ENCODE measurements around the gene ADCK1. TPM values are rescaled to one million over a fixed set of nuclear protein-coding genes. Genes with fewer than 3 reads are reported as not detected.
A peak's percentile ranks its signal among the peaks of the same experiment; 100 is the strongest.

ADCK1 gene
- total RNA-seq, 4 donors from 2014 or later = 4.4 to 9.4 (median 7.5) TPM

DNA sequence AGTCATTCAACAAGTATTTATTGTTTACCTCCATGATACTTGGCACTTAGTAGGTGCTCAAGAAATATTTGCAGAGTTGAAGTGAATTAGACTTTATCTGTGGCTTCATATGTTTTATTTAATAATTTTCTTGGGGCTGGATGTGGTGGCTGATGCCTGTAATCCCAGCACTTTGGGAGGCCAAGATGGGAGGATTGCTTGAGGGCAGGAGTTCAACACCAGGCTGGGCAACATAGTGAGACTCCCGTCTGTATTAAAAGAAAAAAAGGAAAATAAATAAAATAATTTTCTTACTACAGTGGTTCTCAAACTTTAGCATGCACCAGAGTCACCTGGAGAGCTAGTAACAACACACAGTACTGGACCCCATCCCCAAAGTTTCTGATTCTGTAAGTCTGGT, 905 bp downstream of the ADCK1 start:
- peaks cover 0 to 11% (median 0%) of the 10 kb centered on the region in 4 donors for H3K4me1 ChIP-seq
- peak overlapping the region; percentile 73 to 87 (median 79) for H3K27ac ChIP-seq
- TF ChIP-seq EP300 (IDR thresholded peaks at IDR 0.05) = no peak
- TF ChIP-seq, protein P1, sequence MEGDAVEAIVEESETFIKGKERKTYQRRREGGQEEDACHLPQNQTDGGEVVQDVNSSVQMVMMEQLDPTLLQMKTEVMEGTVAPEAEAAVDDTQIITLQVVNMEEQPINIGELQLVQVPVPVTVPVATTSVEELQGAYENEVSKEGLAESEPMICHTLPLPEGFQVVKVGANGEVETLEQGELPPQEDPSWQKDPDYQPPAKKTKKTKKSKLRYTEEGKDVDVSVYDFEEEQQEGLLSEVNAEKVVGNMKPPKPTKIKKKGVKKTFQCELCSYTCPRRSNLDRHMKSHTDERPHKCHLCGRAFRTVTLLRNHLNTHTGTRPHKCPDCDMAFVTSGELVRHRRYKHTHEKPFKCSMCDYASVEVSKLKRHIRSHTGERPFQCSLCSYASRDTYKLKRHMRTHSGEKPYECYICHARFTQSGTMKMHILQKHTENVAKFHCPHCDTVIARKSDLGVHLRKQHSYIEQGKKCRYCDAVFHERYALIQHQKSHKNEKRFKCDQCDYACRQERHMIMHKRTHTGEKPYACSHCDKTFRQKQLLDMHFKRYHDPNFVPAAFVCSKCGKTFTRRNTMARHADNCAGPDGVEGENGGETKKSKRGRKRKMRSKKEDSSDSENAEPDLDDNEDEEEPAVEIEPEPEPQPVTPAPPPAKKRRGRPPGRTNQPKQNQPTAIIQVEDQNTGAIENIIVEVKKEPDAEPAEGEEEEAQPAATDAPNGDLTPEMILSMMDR (IDR thresholded peaks at IDR 0.05) = no peak
- no peak for TF ChIP-seq POLR2A (IDR thresholded peaks at IDR 0.05)
- WGBS, 2 donors = 82 to 96% methylated on average over 1 of the region's 1 CpG
- H3K36me3 ChIP-seq = no peaks in the 10 kb centered on the region
- no peaks in the 10 kb centered on the region for H3K9me3 ChIP-seq
- no peaks in the 10 kb centered on the region for H3K27me3 ChIP-seq
- peak overlapping the region in 3 of 4 donors; percentile 67 to 75 (median 75) for H3K4me3 ChIP-seq
- no peak for DNase-seq (ENCODE audit: low spot score in 2 of 2)

DNA sequence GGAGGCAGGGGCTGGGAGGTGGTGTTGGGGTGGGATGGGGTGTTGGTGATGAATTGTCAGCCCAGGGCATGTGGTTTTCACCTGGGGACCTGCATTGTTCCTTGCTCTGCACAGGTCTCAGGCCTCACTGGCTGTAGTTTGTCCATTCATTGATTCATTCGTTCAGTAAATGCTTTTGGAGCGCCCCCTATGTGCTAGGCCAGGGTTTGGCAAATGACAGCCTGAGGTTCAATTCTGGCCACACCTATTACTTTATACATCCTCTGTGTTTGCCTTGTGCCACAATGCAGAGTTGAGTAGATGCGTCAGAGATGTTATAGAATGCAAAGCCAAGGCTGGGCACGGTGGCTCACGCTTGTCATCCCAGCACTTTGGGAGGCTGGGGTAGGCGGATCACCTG, 4.7 kb downstream of the ADCK1 start:
- peaks cover 0 to 9% (median 0%) of the 10 kb centered on the region in 4 donors for H3K4me1 ChIP-seq
- no peaks in the 10 kb centered on the region for H3K36me3 ChIP-seq
- TF ChIP-seq POLR2A (IDR thresholded peaks at IDR 0.05) (no peak), EP300 (IDR thresholded peaks at IDR 0.05) (no peak)
- TF ChIP-seq, protein P1 (IDR thresholded peaks at IDR 0.05) = no peak
- DNase-seq (ENCODE audit: low spot score in 2 of 2) = no peak
- H3K27ac ChIP-seq = no peak overlapping the region
- H3K27me3 ChIP-seq = no peaks in the 10 kb centered on the region
- H3K4me3 ChIP-seq = no peak overlapping the region
- WGBS, 2 donors = 61 to 62% methylated on average over 6 of the region's 6 CpGs
- H3K9me3 ChIP-seq = no peaks in the 10 kb centered on the region

DNA sequence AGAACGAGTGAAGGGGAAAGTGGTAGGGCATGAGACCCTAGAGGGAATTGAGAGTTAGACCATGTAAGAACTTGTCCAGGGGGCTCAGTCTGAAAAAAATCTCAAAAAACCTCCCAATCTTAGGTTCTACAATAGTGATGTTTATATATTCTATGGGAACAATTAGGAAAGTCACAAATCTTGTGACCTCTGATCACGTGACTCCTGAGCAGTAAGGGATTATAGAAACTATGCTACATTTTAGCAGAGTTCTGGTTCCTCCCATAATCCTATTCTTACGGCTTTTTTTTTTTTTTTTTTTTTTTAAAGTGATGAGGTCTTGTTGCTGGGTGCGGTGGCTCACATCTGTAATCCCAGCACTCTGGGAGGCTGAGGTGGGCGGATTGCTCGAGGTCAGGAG, 5.8 kb downstream of the ADCK1 start:
- no peak for DNase-seq (ENCODE audit: low spot score in 2 of 2)
- TF ChIP-seq, protein P1 (IDR thresholded peaks at IDR 0.05) = no peak
- no peaks in the 10 kb centered on the region for H3K27me3 ChIP-seq
- H3K9me3 ChIP-seq = no peaks in the 10 kb centered on the region
- no peak overlapping the region for H3K4me3 ChIP-seq
- peaks cover 0 to 4% (median 0%) of the 10 kb centered on the region in 4 donors for H3K4me1 ChIP-seq
- no peaks in the 10 kb centered on the region for H3K36me3 ChIP-seq
- H3K27ac ChIP-seq = no peak overlapping the region
- 74 to 80% methylated on average over 6 of the region's 6 CpGs for WGBS, 2 donors

DNA sequence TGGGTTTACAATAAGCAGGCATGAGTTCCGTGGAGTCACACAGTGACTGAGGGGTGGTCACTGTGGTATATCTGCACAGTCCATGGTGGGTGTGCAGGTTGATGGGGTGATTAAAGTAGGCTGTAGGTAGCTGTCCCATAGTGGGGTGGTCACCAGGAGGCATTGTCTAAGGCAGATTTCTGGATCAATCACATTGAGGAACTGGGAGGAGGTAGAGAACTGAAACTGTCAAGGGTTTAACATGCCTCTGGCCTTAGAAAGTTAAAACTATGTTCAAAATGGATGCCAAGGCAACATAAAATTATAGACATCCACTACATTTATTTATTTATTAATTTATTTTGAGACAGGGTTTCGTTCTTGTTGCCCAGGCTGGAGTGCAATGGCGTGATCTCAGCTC, 8.3 kb downstream of the ADCK1 start:
- Histone ChIP-seq H3K27me3 (no peaks in the 10 kb centered on the region), H3K4me3 (no peak overlapping the region), H3K36me3 (no peaks in the 10 kb centered on the region), H3K27ac (no peak overlapping the region), H3K9me3 (no peaks in the 10 kb centered on the region), H3K4me1 (no peaks in the 10 kb centered on the region)
- DNase-seq (ENCODE audit: low spot score in 2 of 2) = no peak
- WGBS, 2 donors = 96% methylated on average over 3 of the region's 3 CpGs
- TF ChIP-seq, protein P1 (IDR thresholded peaks at IDR 0.05) = no peak
- TF ChIP-seq EP300 (IDR thresholded peaks at IDR 0.05) (no peak), POLR2A (IDR thresholded peaks at IDR 0.05) (no peak)

DNA sequence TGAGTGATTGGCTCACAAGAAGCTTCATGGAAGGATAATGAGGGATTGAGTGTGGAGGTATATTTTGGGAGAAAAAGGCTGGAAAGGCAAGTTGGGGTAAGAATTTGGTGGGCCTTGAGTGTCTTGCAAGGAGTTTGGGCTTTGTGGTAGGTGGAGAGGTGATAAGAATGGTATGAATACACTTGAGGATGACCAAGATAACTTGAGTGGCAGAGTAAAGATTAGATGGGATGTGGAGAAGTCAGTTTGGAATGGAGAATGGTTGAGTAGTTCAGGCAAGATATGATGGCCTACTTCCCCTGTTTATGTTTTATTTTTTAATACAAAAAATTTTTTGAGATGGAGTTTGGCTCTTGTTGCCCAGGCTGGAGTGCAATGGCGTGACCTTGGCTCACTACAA, 9.1 kb downstream of the ADCK1 start:
- no peak for DNase-seq (ENCODE audit: low spot score in 2 of 2)
- 92 to 100% methylated on average over 1 of the region's 1 CpG for WGBS, 2 donors
- no peaks in the 10 kb centered on the region for H3K4me1 ChIP-seq
- TF ChIP-seq, protein P1 (IDR thresholded peaks at IDR 0.05) = no peak
- no peak for TF ChIP-seq EP300 (IDR thresholded peaks at IDR 0.05)
- no peak for TF ChIP-seq POLR2A (IDR thresholded peaks at IDR 0.05)
- H3K9me3 ChIP-seq = no peaks in the 10 kb centered on the region
- H3K27ac ChIP-seq = no peak overlapping the region
- no peak overlapping the region for H3K4me3 ChIP-seq
- H3K36me3 ChIP-seq = no peaks in the 10 kb centered on the region
- no peaks in the 10 kb centered on the region for H3K27me3 ChIP-seq
